Measurements from ENCODE around the gene SORCS2.

Gene SORCS2

DNA sequence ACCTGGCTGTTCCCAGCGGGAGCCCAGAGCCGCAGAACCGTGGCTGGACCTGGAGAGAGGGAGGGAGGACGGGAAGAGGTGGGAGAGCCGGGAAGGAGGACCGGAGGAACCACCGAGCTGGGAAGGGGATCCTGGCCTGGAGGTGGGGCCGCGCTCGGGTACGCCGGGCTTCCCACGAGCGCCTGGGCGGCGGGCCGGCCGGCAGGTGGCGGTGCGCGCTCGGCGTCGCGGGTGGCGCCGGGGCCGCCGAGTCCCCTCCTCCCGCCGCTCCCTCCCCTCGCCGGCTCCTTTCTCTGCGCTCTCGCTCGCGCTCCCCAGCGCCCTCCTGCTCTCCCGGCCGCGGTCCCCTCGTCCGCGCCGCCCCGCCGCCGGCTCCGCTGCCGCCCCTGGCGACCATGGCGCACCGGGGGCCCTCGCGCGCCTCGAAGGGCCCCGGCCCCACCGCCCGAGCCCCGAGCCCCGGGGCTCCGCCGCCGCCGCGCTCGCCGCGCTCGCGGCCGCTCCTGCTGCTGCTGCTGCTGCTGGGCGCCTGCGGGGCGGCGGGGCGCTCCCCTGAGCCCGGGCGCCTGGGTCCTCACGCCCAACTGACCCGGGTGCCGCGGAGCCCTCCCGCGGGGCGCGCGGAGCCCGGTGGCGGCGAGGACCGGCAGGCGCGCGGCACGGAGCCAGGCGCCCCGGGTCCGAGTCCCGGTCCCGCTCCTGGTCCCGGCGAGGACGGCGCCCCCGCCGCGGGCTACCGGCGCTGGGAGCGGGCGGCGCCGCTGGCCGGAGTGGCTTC, at the start of gene SORCS2:
Gene SORCS2, plus strand, starts transcription at position 287 of the 778 bp plus-strand sequence.
- peak; percentile 89 for DNase-seq (ENCODE audit: low spot score)

DNA sequence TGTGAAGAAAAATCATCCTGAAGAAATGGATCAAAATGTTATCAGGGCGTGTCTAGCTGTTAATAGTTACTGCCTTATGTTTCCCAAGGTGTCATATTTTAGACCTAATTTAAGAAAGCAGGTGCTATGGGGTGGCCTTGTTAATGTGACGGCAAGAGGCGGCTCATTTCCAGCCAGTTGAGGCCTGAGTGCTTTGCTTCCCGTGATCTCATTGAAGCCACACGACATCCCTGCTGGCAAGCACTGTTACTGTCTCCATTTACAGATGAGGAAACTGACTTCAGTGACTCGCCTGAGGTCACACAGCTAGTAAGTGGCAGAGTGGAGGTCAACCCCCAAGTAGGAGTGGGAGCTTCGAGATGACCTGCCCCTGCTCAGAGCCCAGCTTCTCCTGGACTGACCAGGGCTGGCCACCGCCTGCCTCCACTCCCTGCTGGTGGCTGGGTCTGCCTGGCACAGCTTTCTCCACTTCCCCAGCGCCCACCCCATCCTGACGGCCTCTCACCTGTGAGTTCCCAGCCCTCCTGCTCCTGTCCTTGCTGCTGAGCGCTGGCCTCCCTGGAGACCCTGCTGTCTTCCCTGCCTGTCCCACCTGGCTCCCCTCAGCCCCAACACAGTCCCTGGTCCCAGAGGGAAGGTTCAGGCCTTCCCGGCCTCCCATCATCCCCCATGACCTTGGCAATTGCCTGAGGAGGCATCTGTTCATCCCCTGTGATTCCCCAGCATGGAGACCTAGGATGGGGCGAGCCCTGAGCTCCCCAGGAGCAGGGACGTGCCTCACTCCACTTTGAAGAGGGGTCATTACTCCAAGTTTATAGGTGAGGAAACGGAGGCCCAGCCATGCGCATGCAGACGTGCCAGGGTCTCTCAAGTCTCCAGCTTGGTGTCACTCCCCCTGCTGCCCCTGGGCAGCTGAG, 47.7 kb upstream of the SORCS2 start:
- DNase-seq (ENCODE audit: low spot score): no peak

DNA sequence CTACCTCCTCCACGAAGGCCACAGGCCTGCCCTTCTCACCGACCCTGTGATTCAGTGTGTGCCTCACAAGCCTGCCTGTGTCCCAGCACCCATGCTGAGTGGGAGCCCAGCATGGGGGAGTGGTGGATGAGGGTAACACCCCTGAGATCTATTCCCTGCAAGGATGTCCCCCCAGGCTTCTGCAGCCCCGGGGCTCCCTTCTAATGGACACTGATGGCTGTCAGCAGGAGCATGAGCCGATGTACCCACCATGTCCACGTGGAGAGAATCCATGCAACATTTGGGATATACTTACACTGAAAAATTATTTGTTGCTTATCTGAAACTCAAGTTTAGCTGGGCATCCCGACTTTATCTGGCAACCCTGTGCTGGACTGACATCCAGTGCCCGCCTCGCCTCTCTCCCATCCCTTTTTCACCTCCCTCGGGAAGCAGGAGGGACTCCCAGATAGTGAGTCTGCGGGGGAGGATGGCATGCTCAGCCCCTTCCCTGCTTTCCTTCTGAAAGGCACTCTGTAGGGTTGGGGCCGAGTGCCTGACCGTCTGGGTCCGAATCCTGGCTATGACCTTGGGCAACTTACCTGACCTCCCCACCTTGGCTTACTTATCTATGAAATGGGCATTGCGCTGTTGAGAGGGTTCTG, 46.9 kb upstream of the SORCS2 start:
- no peak for DNase-seq (ENCODE audit: low spot score)

DNA sequence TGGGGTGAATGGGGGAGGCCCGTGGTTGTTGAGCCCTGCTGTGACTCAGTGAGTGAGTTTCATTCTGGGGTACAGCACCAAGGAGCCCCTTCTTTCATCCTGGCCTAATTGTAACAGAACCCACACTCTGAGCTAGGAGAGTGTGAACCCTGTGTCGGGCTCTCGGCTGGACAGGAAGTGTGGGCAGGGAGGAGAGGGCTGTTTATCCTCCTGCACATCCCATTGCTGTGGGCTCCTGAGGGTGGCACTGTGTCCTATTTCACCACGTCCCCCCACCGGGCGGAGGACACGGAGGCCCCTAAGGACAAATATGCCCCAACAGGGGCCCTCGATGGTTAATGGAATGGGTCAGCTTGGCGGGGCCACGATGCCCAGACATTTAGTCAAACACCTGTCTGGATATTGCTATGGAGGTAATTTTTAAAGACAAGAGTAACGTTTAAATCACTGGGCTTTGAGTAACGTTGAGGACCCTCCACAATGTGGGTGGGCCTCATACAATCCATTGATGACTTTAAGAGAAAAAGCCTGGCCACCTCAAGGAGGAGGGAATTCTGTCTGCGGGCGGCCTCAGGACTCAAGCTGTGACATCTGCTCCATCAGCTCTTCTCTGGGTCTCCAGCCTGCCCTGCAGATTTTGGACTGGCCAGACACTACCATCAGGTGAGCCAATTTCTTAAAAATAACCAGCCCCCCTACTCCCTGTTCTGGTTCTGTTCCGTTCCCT, 46.1 kb upstream of the SORCS2 start:
- DNase-seq (ENCODE audit: low spot score): no peak

DNA sequence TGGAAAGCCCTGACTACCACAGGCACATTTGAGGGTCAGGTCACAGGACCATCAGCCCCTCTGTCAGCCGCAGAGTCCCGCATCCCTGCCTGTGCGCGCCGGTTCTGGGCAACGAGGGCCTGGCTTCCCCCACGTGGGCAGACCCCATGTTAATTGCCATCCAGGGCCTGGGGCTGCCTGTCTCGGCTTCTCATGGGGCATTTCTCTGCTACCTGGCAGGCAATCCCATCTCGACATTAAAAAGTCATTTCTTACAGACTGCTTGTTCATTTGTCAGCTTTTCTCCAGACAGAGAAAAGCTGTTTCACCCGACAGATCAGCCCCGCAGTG, 45.6 kb upstream of the SORCS2 start:
- DNase-seq (ENCODE audit: low spot score): no peak

DNA sequence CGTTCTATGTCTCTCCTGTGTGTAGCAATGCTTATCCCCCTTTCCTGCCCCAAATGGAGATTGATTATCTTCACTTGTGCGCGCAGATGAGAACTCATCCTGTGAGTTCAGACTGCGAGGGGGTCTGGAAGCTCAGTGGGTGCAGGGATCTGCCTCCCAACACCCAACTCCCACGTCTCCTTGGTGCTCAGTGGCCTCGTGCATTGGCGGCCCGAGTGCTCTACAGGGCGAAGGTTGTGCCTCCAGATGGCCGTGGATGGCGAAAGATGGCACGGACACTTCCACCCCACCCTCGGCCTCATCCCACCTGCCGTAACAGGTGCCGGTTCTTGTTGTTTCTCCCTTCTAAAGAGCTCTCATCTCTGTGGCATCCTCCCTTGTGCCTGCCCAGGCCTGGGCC, 45.1 kb upstream of the SORCS2 start:
- no peak for DNase-seq (ENCODE audit: low spot score)

DNA sequence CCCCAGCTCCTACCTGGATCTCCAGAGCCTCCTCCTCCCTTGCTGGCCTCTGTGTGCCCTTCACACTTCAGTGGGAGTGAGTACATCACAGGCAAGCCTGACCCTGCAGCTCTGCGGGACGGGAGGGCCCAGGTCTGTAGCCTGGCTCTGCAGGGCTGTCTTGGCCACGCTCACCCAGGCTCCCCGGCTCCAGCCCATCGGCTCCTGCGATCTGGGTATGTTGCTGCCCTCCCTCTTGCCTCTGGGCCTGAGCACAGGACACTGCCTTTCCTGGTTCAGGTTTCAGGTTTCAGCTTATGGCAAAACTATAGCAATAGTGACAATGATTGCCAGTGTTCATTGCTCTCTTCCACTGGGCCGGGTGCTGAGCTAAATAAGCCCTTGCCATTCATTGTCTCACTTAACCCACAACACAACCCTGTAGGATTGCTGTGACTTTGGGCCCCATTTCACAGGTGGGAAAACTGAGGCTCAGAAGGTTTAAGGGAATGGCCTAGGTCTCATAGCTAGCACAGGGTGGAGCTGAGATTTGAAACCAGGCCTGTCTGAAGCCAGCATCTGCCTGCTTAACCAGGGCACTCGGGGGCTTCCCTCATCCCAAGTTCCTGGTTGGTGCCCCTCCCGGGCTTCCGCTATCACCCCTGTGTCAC, 44.6 kb upstream of the SORCS2 start:
- DNase-seq (ENCODE audit: low spot score): no peak

DNA sequence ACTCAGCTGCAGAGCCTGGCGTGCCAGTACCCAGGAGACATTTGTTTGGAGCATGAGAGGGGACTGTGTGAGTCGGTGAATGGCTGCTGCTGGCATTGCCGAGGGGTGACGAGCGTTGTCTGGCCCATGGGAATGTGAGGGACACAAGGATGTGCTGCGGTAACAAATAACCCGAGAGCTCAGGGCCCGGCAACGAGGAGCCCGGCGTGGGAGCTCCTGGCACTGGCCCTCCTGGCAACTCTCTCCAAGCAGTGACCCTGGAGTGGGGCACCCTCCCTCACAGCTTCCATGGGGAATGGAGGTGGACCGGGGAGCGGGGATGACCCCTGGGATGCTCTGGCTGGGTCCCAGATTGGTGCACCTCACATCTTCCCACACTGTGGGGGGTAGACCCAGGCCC, 44.0 kb upstream of the SORCS2 start:
- DNase-seq (ENCODE audit: low spot score): no peak

DNA sequence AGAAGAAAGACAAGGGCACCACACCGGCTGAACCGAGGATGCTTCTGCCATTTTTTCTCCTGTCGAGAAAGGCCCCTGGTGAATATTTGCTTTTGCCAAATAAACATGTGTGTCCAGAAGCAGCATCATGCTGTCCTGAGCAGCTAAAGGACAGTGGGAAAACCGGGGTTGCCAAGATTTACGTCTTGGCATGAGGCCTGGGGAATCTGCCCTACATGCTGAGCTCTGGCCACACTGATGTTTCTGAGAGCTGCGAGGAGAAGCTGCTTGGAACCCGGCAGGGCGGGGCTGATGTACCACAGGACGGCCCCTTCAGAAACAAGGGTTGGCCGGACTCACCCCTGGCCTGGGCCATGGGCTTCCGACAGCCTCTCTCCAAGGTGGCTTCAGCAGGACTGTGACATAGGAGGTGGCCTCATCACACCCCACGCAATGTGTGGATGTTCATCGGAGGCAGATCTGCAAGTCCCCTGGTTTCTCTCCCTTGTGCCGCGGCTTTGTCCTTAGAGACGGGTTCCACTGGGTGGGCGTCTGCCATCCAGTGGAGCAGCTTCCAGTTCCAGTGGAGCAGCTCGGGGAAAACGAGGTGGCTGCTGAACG, 42.2 kb upstream of the SORCS2 start:
- DNase-seq (ENCODE audit: low spot score): no peak

DNA sequence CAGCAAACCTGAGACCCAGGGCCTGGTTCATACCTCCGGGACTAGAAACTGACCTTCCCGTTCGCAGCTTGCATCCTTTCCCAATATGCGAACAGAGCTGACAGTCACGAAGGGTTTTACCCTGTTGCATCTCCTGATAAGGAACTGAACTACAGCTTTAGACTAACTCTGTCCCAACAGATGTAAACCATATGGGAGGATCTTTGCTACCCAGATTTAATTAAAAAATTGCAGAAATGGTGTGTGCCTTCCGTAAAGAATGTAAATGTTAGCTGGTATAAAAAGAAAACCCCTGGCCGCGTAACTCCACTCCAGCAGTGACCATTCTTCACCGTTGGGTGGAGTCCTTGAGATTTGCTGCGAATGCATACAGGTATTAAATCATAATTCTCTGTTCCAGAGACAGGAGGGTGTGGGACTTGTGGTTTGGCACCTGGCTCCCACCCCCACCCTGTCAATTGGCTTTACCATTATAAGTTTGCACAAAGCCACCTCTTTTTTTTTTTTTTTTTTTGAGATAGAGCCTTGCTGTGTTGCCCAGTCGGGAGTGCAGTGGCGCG, 40.6 kb upstream of the SORCS2 start:
- no peak for DNase-seq (ENCODE audit: low spot score)

DNA sequence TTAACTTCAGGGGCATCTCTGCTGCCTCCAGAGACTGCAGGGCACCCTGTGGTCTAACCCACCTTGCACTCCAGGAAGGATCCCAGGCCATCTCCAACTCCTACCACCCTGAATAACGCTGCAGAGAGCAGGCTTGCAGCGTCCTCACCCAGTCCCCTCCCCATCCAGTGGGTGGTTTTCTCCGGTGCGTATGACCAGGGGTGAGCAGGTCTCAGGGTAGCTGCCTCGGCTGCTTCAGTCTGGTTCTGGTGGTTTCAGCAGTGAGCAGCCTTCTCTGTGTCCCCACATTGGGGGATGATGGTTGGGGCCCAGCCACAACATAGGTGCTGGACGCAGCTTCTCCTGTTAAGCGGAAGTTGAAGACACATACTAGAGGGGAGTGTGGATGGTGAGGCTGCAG, 38.6 kb upstream of the SORCS2 start:
- no peak for DNase-seq (ENCODE audit: low spot score)

DNA sequence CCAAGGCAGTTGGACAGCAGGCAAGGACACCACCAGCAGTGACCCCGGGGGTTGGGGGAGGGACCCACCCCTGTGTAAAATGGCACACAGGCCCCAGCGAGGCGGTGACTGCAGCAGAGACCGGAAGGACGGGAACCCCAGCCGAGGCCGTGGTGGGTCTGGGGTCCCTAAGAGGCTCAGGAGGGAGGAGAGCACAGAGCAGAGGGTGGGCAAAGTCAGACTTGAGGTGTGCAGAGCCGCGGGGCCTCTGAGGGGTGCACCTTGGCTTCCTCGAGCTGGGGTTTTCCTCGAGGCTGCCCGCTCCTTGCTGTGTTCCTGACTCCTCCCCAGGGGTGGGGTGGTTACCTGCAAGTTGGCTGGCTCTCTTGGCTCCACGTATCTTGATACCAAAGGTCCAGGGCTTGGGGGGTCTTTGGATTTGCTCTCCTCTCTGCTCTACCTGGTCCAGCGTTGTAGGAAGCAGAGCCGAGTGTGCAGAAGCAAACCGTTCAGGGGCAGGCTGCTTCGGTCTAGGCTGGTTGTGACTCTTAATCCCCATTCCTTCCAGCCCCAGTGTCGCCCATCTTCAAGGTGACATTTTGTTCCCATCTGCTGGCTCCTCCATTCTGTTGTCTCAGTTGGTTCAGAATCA, 37.9 kb upstream of the SORCS2 start:
- no peak for DNase-seq (ENCODE audit: low spot score)

DNA sequence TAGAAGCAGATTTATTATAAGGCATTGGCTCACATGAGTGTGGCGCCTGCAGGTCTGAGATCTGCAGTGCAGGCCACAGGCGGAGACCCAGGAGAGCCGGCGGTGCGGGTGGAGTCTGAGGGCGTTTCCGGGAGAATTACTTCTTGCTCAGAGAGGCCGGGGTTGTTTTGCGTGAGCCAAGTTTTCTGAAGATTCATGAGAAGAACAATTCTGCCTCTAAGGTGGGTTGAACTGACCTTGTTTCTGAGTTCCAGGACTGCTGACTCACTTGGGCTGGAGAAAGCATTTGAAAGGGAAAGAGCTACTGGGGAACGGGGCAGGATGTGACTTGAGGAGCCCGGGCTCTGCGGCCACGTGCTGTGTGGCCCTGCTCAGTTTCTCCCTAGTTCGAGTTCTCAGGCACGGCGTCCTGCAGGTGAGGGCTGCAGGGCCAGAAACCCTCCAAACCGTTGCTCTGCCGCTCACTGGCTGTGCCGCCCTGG, 36.7 kb upstream of the SORCS2 start:
- DNase-seq (ENCODE audit: low spot score): no peak

DNA sequence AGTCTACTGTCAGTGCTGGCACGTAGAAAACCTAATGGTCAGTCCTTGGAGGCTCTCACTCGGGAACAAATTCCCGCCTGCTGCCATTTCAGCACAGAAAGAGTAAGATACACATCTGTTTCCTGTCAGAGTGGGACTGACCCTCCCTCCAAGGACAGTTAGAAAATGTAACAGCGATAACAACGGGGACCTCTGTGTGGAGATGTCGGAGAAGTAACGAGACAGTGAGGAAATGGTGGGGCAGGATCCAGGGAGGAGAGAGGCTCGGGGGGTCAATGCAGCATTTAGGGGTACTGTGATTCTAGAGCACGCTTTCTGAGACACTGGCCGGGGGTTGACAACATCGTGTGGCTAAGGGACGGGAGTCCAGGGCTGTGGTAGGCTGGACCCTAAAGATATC, 36.0 kb upstream of the SORCS2 start:
- no peak for DNase-seq (ENCODE audit: low spot score)

DNA sequence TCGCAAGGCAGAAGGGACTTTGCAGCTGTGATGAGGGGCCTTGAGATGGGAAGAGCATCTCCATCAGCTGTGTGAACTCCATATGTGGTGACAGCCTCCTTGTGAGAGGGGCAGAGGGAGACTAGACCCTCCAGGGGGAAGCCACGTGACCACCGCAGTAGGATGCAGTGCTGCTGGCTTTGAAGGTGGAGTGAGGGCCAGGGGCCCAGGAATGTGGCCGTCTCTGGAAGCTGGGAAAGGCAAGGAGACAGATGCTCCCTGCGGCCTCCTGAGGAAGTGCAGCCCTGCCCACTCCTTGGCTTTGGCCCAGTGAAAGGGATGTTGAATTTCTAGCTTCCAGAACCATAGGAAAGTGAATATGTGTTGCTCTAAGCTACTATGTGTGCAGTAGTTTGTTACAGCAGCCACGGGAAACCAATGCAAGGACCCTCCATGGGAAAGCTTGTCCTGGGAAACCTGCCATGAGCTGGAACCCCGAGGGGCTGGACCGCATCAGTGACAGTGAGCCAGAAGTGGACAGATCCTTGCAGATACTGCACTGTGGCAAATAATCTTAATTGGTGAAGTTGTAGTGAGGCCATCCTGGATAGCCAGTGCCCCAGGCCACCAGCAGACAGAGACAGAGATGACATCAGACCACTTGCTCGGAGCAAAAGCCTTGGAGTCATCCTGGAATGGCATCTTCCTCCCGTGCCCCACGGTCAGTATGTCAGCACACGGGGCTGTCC, 35.4 kb upstream of the SORCS2 start:
- DNase-seq (ENCODE audit: low spot score): peak; percentile 71

DNA sequence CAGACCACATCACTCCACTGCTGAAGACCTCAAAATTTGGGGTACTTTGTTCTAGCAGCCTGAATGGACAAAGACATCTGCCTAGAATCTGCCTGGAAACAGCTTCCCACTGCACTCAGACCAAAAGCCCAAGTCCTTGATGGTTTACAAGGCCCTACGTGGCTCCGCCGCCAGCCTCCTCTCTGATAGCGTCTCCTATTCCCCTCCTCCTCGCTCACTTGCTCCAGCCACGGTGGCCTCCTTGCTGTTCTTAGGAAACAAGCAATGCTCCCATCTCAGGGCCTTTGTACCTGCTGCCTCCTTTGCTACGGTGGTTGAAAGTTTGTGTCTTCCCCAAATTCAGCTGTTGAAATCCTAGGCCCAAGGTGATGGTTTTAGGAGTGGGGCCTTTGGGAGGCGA, 34.7 kb upstream of the SORCS2 start:
- DNase-seq (ENCODE audit: low spot score): no peak

DNA sequence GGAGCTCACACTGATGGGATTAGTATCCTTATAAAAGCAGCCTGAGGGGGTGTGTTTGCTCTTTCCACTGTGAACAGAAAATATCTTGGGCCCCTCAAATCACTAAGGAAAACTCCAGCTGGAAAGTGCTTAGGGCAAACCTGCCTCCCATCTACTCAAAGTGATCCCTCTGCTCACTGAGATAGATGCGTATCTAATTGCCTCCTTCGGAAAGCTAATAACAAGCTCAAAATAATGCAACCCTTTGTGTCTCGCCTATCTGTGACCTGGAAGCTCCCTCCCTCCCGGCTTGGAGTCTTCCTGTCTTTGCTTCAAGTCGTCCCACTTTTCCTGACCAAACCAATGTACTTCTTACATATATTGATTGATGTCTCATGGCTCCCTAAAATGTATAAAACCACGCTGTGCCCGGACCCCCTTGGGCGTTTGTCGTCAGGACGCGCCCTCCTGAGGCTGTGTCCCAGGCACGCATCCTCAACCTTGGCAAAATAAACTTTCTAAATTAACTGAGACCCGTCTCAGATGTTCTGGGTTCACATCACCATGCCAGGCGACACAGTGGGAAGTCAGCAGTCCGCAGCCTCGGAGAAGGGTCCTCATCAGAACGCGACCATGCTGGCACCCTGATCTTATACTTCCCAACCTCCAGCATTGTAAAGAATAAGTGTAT, 34.1 kb upstream of the SORCS2 start:
- no peak for DNase-seq (ENCODE audit: low spot score)

DNA sequence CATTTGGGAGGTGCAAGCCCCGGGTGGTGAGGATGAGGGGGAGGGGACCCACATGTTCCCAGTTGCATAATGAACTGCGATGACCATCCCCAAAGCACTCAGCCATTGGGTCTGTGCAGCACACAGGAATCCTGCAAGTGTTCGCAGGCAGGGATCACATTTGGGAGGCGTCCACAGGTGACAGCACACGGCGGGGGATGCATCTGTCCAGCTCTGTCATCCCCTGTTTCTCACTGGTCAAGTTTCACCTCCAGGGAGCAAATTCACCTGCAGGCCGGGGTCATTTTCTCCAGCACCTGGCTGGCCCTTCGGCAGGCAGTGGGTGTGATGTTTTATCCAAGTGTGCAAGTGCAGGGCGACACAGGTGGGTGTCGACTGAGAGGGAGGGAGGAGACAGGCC, 33.3 kb upstream of the SORCS2 start:
- DNase-seq (ENCODE audit: low spot score): no peak

DNA sequence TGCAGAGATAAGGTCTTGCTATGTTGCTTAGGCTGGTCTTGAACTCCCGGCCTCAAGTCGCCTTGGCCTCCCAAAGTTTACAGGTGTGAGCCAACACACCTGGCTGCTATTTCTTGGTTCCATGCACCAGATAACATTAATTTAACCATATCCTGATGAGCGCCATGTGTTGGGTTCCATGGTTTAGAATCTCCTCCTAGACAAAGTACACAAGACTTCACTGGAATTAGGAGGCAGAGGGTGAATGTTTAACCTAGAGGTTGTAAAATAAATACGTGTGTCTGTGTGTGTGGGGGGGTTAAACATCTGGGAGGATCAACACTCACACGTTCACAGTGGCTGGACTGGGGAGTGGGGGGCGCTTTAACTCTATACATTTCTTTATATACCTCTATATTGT, 32.4 kb upstream of the SORCS2 start:
- DNase-seq (ENCODE audit: low spot score): no peak
